ENCODE data around the gene CDV3.
"Not testable (repeated sequence)": the region's sequence is repeated elsewhere in the genome, so short reads cannot be mapped to it uniquely, and the experiment has no call there.

The CDV3 gene

GRCh38 chr3:133573629-133574194, at the start of gene CDV3:
TSS of gene CDV3 (plus strand) at chr3:133573686. CDS start at chr3:133574045, 359 bp downstream.
- DNase-seq: no peak

- DNase-seq: not testable (repeated sequence)
These were observed 49.7 kb upstream of the CDV3 start for GRCh38 chr3:133523758-133524157.

- DNase-seq: no peak
These were observed 48.1 kb upstream of the CDV3 start for GRCh38 chr3:133525435-133525834.

- peak; percentile 36 for DNase-seq
These were observed 46.3 kb upstream of the CDV3 start for GRCh38 chr3:133527081-133527715.

GRCh38 chr3:133529809-133530208, 43.7 kb upstream of the CDV3 start:
- no peak for DNase-seq

GRCh38 chr3:133531981-133532380, 41.5 kb upstream of the CDV3 start:
- DNase-seq: peak; percentile 90

GRCh38 chr3:133532951-133533350, 40.5 kb upstream of the CDV3 start:
- DNase-seq: peak; percentile 85

- peak; percentile 92 for DNase-seq
These were observed 37.3 kb upstream of the CDV3 start for GRCh38 chr3:133535971-133536881.

- not testable (repeated sequence) for DNase-seq
These were observed 36.4 kb upstream of the CDV3 start for GRCh38 chr3:133537131-133537530.

- DNase-seq: no peak
These were observed 35.3 kb upstream of the CDV3 start for GRCh38 chr3:133538154-133538553.

- DNase-seq: peak; percentile 55
These were observed 32.4 kb upstream of the CDV3 start for GRCh38 chr3:133540896-133541674.

GRCh38 chr3:133542871-133543270, 30.6 kb upstream of the CDV3 start:
- no peak for DNase-seq

- not testable (repeated sequence) for DNase-seq
These were observed 28.5 kb upstream of the CDV3 start for GRCh38 chr3:133544983-133545382.

- peak; percentile 89 for DNase-seq
These were observed 25.9 kb upstream of the CDV3 start for GRCh38 chr3:133547432-133548041.

- peak; percentile 69 for DNase-seq
These were observed 25.4 kb upstream of the CDV3 start for GRCh38 chr3:133548090-133548489.

- DNase-seq: no peak
These were observed 23.9 kb upstream of the CDV3 start for GRCh38 chr3:133549565-133549964.

GRCh38 chr3:133551589-133551988, 21.9 kb upstream of the CDV3 start:
- DNase-seq: not testable (repeated sequence)

GRCh38 chr3:133561679-133562078, 11.8 kb upstream of the CDV3 start:
- no peak for DNase-seq

GRCh38 chr3:133562376-133562775, 11.1 kb upstream of the CDV3 start:
- DNase-seq: no peak

GRCh38 chr3:133563186-133563591, 10.3 kb upstream of the CDV3 start:
- peak; percentile 81 for DNase-seq

- no peak for DNase-seq
These were observed 9.7 kb upstream of the CDV3 start for GRCh38 chr3:133563816-133564215.

GRCh38 chr3:133568294-133569014, 5.0 kb upstream of the CDV3 start:
- DNase-seq: peak; percentile 80
